Calu3 (cell line): ENCODE results near the gene PSMD2. TPM values are rescaled to one million over a fixed set of nuclear protein-coding genes. Genes with fewer than 3 reads are reported as not detected.
A peak's percentile ranks its signal among the peaks of the same experiment; 100 is the strongest.

Source experiments
- BruUV-seq: library from RNA; stranded (reverse); fragments of 400-500 nt; replicated peaks from 2 replicates; lab custom pipeline; 2021; lab: Mats Ljungman, UMichigan
- CTCF ChIA-PET: fragments of 300-600 bp; sonication (Branson Sonifier 250); formaldehyde crosslinking; loops from one replicate; lab custom pipeline; 2022; ENCODE audit warnings: antibody characterized with exemption; lab: Charles Lee
- DNase-seq: peaks from one replicate; pipeline ENCODE4 v3.0.0; 2022
- H3K27ac Mint-ChIP-seq: one replicate; pipeline ENCODE4 v1.8.0; 2022; ENCODE audit warnings: mixed read lengths; ENCODE audit not compliant: unreplicated experiment
- H3K27me3 Mint-ChIP-seq: one replicate; pipeline ENCODE4 v1.8.0; 2022; ENCODE audit warnings: mixed read lengths; ENCODE audit not compliant: unreplicated experiment
- H3K36me3 Mint-ChIP-seq: one replicate; pipeline ENCODE4 v1.8.0; 2022; ENCODE audit warnings: mild to moderate bottlenecking, moderate library complexity, mixed read lengths; ENCODE audit not compliant: insufficient read depth, unreplicated experiment
- H3K4me1 Mint-ChIP-seq: one replicate; pipeline ENCODE4 v1.8.0; 2022; ENCODE audit warnings: mild to moderate bottlenecking, low read depth, mixed read lengths; ENCODE audit not compliant: unreplicated experiment
- H3K4me3 Mint-ChIP-seq: one replicate; pipeline ENCODE4 v1.8.0; 2022; ENCODE audit warnings: mild to moderate bottlenecking, low read depth, moderate library complexity, mixed read lengths; ENCODE audit not compliant: unreplicated experiment
- H3K9me3 Mint-ChIP-seq: one replicate; pipeline ENCODE4 v1.8.0; 2022; ENCODE audit warnings: low read depth, mixed read lengths; ENCODE audit not compliant: unreplicated experiment
- CTCF ChIP-seq: fragments of 200-600 bp; IDR thresholded peaks from one replicate; pipeline ENCODE4 v1.8.0; 2022; ENCODE audit warnings: antibody characterized with exemption; ENCODE audit not compliant: unreplicated experiment
- intact Hi-C: fragments of 100-400 bp; cut with micrococcal nuclease; formaldehyde crosslinking; loops from one replicate; pipeline ENCODE4 v1.10.0; 2022; ENCODE audit not compliant: unreplicated experiment
- total RNA-seq: library from RNA; stranded (reverse); gene quantifications from 2 replicates; pipeline ENCODE4 v1.2.3, GENCODE V29; 2022

The PSMD2 gene
- total RNA-seq, 1 experiment from 2014 or later, result 530 TPM

- Mint-ChIP-seq H3K27ac (no peak overlapping the region), H3K36me3 (peaks cover 64% of the 10 kb centered on the region), H3K9me3 (no peaks in the 10 kb centered on the region), H3K4me3 (no peak overlapping the region), H3K4me1 (no peaks in the 10 kb centered on the region), H3K27me3 (no peaks in the 10 kb centered on the region)
- no peak for DNase-seq
- intact Hi-C loops, result no loop called here
- CTCF ChIA-PET, result no interaction called here
- no peak for TF ChIP-seq CTCF
- no TSS peak for BruUV-seq
Measured at GRCh38 chr3:184307915-184308314, 8.9 kb downstream of the PSMD2 start.

- peaks cover 65% of the 10 kb centered on the region for H3K36me3 Mint-ChIP-seq
- H3K4me1 Mint-ChIP-seq, result no peaks in the 10 kb centered on the region
- no peak for DNase-seq
- TF ChIP-seq CTCF, result no peak
- H3K4me3 Mint-ChIP-seq, result no peak overlapping the region
- no peaks in the 10 kb centered on the region for H3K9me3 Mint-ChIP-seq
- H3K27ac Mint-ChIP-seq, result no peak overlapping the region
- BruUV-seq, result no TSS peak
- CTCF ChIA-PET, result no interaction called here
- H3K27me3 Mint-ChIP-seq, result no peaks in the 10 kb centered on the region
- intact Hi-C loops, result no loop called here
Measured at GRCh38 chr3:184308744-184309143, 9.7 kb downstream of the PSMD2 start.

- peak overlapping the region; percentile 0 for H3K27ac Mint-ChIP-seq
- no TSS peak for BruUV-seq
- intact Hi-C loops, result no loop called here
- no peaks in the 10 kb centered on the region for H3K9me3 Mint-ChIP-seq
- H3K4me3 Mint-ChIP-seq, result no peak overlapping the region
- CTCF ChIA-PET, result interaction anchor here (0.7 to 1.2 kb wide), 2 partner anchors 11 to 239 kb away, joined by 4 read pairs; no protein-coding TSS in a partner anchor
- H3K27me3 Mint-ChIP-seq, result no peaks in the 10 kb centered on the region
- TF ChIP-seq CTCF, result no peak
- peaks cover 7% of the 10 kb centered on the region for H3K4me1 Mint-ChIP-seq
- peaks cover 65% of the 10 kb centered on the region for H3K36me3 Mint-ChIP-seq
- DNase-seq, result no peak
Measured at GRCh38 chr3:184311633-184312032, 12.6 kb downstream of the PSMD2 start.

GRCh38 chr3:184314363-184314699 is 15.3 kb downstream of the PSMD2 start, which contains the start of gene EIF4G1:
Gene EIF4G1 (plus strand): TSS chr3:184314606. CDS start chr3:184315797, 1,191 bp downstream.
- peak within 1 kb of the TSS; percentile 78 for H3K27ac Mint-ChIP-seq
- H3K4me1 Mint-ChIP-seq, result peaks cover 30% of the 10 kb centered on the region
- intact Hi-C loops, result no loop called here
- peak; percentile 98 for DNase-seq
- peaks cover 64% of the 10 kb centered on the region for H3K36me3 Mint-ChIP-seq
- H3K27me3 Mint-ChIP-seq, result no peaks in the 10 kb centered on the region
- CTCF ChIA-PET, result interaction anchor here (0.7 kb wide), 1 partner anchor 1218 kb away, joined by 3 read pairs; no protein-coding TSS in a partner anchor
- no peak for TF ChIP-seq CTCF
- peak within 1 kb of the TSS; percentile 68 for H3K4me3 Mint-ChIP-seq
- no peaks in the 10 kb centered on the region for H3K9me3 Mint-ChIP-seq
- BruUV-seq, result no TSS peak
